Chondrocyte (in vitro differentiated cells): Measurements from ENCODE around the gene MCRIP2. TPM values are rescaled to one million over a fixed set of nuclear protein-coding genes. Genes with fewer than 3 reads are reported as not detected.

Experiments
- DNase-seq: peaks from one replicate; pipeline ENCODE4 v3.0.0; 2021; ENCODE audit warnings: mixed read lengths, low spot score
- H3K27ac Mint-ChIP-seq: one replicate; pipeline ENCODE4 v1.8.0; 2021; ENCODE audit warnings: mild to moderate bottlenecking, moderate library complexity, mixed read lengths; ENCODE audit not compliant: unreplicated experiment
- H3K27me3 Mint-ChIP-seq: 2 replicates; pipeline ENCODE4 v1.8.0; 2021; ENCODE audit warnings: low read depth, mixed read lengths
- H3K36me3 Mint-ChIP-seq: 2 replicates; pipeline ENCODE4 v1.8.0; 2021; ENCODE audit warnings: low read depth, mixed read lengths
- H3K4me1 Mint-ChIP-seq: 2 replicates; pipeline ENCODE4 v1.8.0; 2021; ENCODE audit warnings: low read depth, mild to moderate bottlenecking, mixed read lengths
- H3K4me3 Mint-ChIP-seq: one replicate; pipeline ENCODE4 v1.8.0; 2021; ENCODE audit warnings: mild to moderate bottlenecking, moderate library complexity, mixed read lengths; ENCODE audit not compliant: unreplicated experiment
- H3K9me3 Mint-ChIP-seq: 2 replicates; pipeline ENCODE4 v1.8.0; 2021; ENCODE audit warnings: low read depth, mixed read lengths
- CTCF ChIP-seq: fragments of 200-600 bp; sonication (generic); IDR thresholded peaks from 2 replicates; pipeline ENCODE4 v1.5.0; 2021; ENCODE audit warnings: antibody characterized with exemption, mild to moderate bottlenecking, moderate library complexity
- total RNA-seq: library from RNA; stranded (reverse); gene quantifications from 3 replicates; pipeline ENCODE4 v1.2.1, GENCODE V29; 2021

MCRIP2 gene
- total RNA-seq, 1 donor from 2014 or later, result 15.3 TPM

GRCh38 chr16:637081-638018 lies 4.3 kb upstream of the MCRIP2 start:
- H3K4me1 Mint-ChIP-seq, result peaks cover 8% of the 10 kb centered on the region
- H3K27me3 Mint-ChIP-seq, result no peaks in the 10 kb centered on the region
- peak overlapping the region; percentile 84 for H3K4me3 Mint-ChIP-seq
- H3K27ac Mint-ChIP-seq, result peak overlapping the region; percentile 98
- H3K36me3 Mint-ChIP-seq, result no peaks in the 10 kb centered on the region
- DNase-seq, result no peak
- no peak for TF ChIP-seq CTCF
- H3K9me3 Mint-ChIP-seq, result no peaks in the 10 kb centered on the region

- no peak for DNase-seq
- H3K36me3 Mint-ChIP-seq, result no peaks in the 10 kb centered on the region
- H3K4me3 Mint-ChIP-seq, result no peak overlapping the region
- H3K27me3 Mint-ChIP-seq, result no peaks in the 10 kb centered on the region
- H3K27ac Mint-ChIP-seq, result no peak overlapping the region
- TF ChIP-seq CTCF, result no peak
- H3K9me3 Mint-ChIP-seq, result no peaks in the 10 kb centered on the region
- peaks cover 14% of the 10 kb centered on the region for H3K4me1 Mint-ChIP-seq
Measured at GRCh38 chr16:638034-638543, 3.5 kb upstream of the MCRIP2 start.

DNA sequence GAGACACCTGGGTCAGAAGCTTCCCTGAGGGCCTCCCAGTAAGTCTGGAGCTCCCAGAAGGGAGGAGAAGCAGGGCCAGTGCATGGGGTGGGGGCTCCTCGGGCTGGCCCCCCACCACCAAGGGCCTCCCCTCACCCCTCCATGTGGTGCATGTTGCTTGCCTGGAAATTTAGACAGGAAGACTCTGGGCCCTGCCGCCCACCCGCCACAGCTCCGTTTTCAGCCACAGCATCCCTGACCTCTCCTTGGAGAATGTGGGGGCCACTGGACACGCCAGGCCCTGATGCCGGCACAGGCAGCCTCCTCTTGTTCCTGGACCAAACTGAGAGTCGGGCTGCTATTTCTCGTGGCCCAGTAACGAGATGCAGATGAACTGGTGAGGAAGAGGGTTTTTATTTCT lies 2.8 kb upstream of the MCRIP2 start:
- Mint-ChIP-seq H3K4me3 (no peak overlapping the region), H3K27me3 (no peaks in the 10 kb centered on the region), H3K4me1 (peaks cover 14% of the 10 kb centered on the region), H3K9me3 (no peaks in the 10 kb centered on the region), H3K36me3 (no peaks in the 10 kb centered on the region), H3K27ac (no peak overlapping the region)
- DNase-seq, result no peak
- TF ChIP-seq CTCF, result no peak

- H3K4me3 Mint-ChIP-seq, result peak overlapping the region; percentile 22
- no peak overlapping the region for H3K27ac Mint-ChIP-seq
- no peaks in the 10 kb centered on the region for H3K9me3 Mint-ChIP-seq
- H3K4me1 Mint-ChIP-seq, result peaks cover 8% of the 10 kb centered on the region
- no peak for TF ChIP-seq CTCF
- H3K27me3 Mint-ChIP-seq, result no peaks in the 10 kb centered on the region
- DNase-seq, result no peak
- H3K36me3 Mint-ChIP-seq, result no peaks in the 10 kb centered on the region
Measured at GRCh38 chr16:640614-641013, 1.0 kb upstream of the MCRIP2 start.

DNA sequence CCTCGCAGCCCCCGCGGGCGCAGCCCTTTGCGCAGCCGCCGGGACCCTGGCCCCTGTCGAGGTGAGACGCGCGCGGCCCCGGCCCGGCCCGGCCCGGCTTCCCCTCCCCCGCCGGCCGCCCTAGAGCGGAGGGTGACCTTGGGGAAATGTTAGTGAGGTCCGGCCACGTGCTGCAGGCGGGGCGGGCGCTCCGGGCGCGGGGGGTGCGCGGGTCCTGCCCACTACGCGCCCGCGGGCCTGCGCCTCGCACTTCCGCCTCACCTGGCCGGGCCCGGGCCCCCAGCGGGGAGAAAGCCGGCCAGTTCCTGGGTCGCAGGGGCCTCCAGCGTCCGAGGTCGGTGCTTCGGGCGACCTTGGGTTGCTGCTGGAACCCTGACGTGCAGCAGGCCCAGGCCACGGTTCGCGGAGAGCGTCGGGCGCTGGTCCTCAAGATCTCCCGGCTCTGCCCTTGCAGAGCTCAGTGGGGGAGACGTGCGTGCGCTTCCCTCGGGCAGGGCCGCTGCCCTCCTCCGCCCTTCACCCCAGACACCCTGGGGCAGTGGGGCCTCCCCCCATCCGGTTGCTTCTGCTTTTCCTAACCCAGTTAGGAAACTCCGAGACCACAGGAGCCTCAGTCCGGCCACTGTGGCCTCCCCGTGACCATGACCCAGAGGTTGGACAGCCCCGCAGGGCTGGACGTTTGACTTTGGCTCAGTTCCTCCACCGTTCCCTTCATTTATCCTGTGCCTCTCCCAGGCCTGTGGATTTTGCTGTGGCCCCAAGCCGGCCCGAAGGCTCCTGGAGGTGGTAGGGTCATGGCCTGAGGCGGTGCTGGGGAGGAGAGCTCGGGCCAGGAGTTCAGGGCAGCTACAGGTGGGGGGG lies 791 bp downstream of the MCRIP2 start:
- peak overlapping the region; percentile 66 for H3K4me3 Mint-ChIP-seq
- peaks cover 5% of the 10 kb centered on the region for H3K4me1 Mint-ChIP-seq

More for the DNA sequence above, 791 bp downstream of the MCRIP2 start:
- Mint-ChIP-seq H3K27ac (no peak overlapping the region), H3K27me3 (no peaks in the 10 kb centered on the region), H3K9me3 (no peaks in the 10 kb centered on the region), H3K36me3 (no peaks in the 10 kb centered on the region)
- no peak for TF ChIP-seq CTCF
- no peak for DNase-seq
